Adipocyte (in vitro differentiated cells): ENCODE results near the gene KLHL25.

Experiments used
- DNase-seq: peaks from one replicate; pipeline ENCODE4 v3.0.0-alpha.2; 2015; ENCODE audit warnings: low read depth
- H3K27me3 ChIP-seq: replicated peaks from 2 replicates; pipeline ENCODE4 v1.7.0; 2013; ENCODE audit warnings: mild to moderate bottlenecking, low read length, moderate library complexity; ENCODE audit not compliant: control insufficient read depth, insufficient read depth
- H3K36me3 ChIP-seq: 2 replicates; pipeline ENCODE4 v1.7.0; 2013; ENCODE audit warnings: low read length, mild to moderate bottlenecking, moderate library complexity; ENCODE audit not compliant: control insufficient read depth, insufficient read depth, severe bottlenecking
- H3K4me1 ChIP-seq: 2 replicates; pipeline ENCODE4 v1.7.0; 2013; ENCODE audit warnings: mild to moderate bottlenecking, low read length, moderate library complexity; ENCODE audit not compliant: control insufficient read depth, insufficient read depth
- H3K4me3 ChIP-seq: 2 replicates; pipeline ENCODE4 v1.7.0; 2013; ENCODE audit warnings: mild to moderate bottlenecking, low read length, moderate library complexity
- H3K9ac ChIP-seq: 2 replicates; pipeline ENCODE4 v1.7.0; 2013; ENCODE audit warnings: mild to moderate bottlenecking, low read length, moderate library complexity
- H3K9me3 ChIP-seq: 2 replicates; pipeline ENCODE4 v1.7.0; 2013; ENCODE audit warnings: mild to moderate bottlenecking, low read length, moderate library complexity; ENCODE audit not compliant: control insufficient read depth

The KLHL25 gene

DNA sequence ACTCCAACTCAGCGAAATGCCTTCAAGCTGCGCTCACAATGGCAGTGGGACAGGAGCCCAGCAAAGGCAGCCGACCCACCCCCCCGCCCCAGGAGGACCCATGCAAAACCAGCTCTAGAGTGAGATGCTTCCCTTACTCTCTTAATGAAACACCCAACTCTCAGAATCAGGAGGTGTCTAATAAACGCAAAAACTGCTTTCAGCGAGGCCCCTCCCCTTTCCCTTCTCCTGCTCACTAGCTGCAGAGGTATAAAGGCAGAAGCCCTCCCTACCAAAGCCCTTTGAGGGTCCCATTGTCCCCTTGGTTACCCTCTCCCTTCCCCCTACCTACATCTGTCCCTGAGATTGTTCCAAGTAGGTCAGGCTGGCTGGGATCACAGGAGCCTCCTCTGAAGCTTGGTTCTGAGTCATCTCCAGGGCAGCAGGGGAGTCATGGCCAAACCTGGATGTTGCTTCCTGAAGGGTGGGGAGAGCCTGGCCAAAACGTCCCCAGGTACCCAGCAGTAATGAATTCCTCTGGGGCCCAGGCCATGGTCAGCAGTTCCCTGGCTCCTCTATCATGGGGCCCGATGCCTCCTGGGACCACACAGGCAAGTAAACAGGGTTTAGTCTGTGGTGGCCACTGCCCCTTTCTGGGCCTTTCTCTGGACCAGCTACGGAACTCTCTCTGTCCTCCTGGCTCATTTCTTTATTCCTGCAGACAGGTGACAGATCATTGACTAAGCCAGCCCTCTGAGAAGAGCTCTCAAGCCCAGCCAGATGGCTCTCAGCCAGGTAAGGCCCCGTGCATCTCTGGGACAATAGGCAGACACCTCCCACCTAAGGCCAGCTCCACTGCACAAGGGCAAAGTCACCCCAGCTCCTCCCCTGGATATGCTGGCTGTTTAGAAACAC is 8.6 kb downstream of the KLHL25 start:
- DNase-seq, result peak; percentile 51
- no peak overlapping the region for H3K4me3 ChIP-seq
- no peaks in the 10 kb centered on the region for H3K36me3 ChIP-seq
- H3K9me3 ChIP-seq, result no peaks in the 10 kb centered on the region
- peaks cover 16% of the 10 kb centered on the region for H3K4me1 ChIP-seq
- H3K9ac ChIP-seq, result no peak overlapping the region
- H3K27me3 ChIP-seq, result no peaks in the 10 kb centered on the region

DNA sequence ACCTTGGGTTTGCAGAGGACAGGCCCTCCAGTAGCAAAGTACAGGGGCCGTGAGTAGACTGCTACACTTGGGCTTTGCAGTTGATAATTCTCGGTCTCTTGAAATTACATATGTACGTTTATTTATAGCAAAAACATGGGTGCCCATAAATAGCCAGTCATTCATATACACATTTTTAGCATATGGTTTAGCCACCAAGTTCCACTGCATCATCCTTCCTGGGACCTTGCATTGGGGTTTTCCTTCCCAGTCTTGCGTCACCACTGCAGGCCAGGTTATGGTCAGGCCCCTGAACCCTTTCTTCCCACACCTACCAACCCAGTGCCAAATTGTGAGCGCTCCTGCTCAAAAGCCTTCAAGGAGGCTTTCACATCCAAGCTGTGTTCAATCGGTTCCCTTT is 12.7 kb downstream of the KLHL25 start:
- no peak overlapping the region for H3K4me3 ChIP-seq
- H3K4me1 ChIP-seq, result peaks cover 47% of the 10 kb centered on the region
- no peak for DNase-seq
- H3K27me3 ChIP-seq, result no peaks in the 10 kb centered on the region
- no peaks in the 10 kb centered on the region for H3K9me3 ChIP-seq
- H3K9ac ChIP-seq, result no peak overlapping the region
- H3K36me3 ChIP-seq, result no peaks in the 10 kb centered on the region

DNA sequence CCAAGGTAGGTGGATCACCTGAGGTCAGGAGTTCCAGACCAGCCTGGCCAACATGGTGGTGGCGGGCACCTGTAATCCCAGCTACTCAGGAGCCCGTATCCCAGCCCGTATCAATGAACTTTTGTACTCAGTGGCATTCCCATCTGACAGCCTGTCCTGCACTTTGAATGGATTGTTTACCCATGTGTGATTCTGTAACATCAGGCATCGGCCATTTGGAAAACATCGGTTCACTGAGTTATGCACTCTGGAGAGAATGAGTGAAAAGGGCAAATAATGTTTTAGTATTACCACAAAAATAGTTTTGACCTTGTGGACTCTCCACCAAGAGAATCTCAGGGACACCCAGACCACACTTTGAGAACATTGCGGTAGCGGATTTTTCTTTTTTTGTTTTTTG is 13.6 kb downstream of the KLHL25 start:
- H3K36me3 ChIP-seq, result no peaks in the 10 kb centered on the region
- DNase-seq, result no peak
- H3K27me3 ChIP-seq, result no peaks in the 10 kb centered on the region
- no peak overlapping the region for H3K9ac ChIP-seq
- H3K4me1 ChIP-seq, result peaks cover 43% of the 10 kb centered on the region
- H3K9me3 ChIP-seq, result no peaks in the 10 kb centered on the region
- no peak overlapping the region for H3K4me3 ChIP-seq

DNA sequence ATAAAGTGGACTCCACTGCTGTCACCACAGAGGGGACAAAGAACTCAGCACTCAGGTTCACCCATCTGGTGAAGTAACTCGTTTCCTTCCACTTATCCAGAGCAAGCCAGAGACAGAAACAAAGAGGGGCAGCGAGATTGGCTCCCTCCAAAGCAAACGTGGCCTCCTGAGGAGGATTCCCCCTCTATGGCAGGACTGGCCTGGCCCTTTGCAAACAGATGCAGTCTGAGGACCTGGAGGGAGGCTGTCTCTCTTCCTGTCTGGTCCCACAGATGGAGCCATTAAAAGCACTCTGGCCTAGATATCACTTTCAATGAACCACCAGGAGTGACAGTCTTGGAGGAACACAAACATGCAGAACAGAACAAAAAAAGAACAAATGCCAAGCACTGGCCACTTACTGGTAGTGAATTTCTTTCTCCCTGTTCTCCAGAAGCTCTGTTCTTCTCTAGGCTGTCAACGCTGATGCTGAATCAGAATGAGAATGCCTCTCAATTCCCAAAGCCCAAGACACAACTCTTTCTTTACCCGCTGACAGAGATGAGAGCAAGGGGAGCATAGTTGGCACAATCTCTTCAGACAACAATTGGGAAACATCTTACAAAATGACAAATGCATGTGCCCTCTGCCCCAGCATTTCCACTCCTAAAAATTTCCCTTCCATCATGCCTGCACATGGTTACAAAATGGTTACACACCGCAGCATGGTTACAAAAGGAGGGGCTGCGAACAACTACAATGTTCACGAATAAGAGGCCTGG is 14.3 kb downstream of the KLHL25 start:
- no peak for DNase-seq
- peak overlapping the region; percentile 78 for H3K4me3 ChIP-seq
- peaks cover 37% of the 10 kb centered on the region for H3K4me1 ChIP-seq
- no peaks in the 10 kb centered on the region for H3K27me3 ChIP-seq
- H3K9me3 ChIP-seq, result no peaks in the 10 kb centered on the region
- no peaks in the 10 kb centered on the region for H3K36me3 ChIP-seq
- H3K9ac ChIP-seq, result peak overlapping the region; percentile 85

DNA sequence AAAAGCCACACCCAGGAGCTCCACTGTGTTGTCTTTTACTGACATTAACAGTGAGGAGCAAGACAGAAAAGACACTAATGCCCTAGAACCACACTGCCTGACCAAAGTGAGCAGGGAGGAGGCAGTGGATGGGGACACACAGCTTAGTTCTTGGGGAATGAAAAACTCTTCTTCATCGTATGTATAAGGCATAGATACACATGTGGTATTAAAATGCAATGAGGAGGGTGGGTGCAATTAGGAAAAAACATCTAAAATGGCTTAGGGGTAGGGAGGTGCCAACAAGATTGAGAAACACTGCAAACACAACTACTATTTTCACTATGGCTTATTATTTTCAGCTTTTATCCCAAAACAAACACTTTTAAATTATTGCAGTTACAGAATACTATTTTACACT is 15.5 kb downstream of the KLHL25 start:
- DNase-seq, result no peak
- peak overlapping the region; percentile 78 for H3K4me3 ChIP-seq

DNA sequence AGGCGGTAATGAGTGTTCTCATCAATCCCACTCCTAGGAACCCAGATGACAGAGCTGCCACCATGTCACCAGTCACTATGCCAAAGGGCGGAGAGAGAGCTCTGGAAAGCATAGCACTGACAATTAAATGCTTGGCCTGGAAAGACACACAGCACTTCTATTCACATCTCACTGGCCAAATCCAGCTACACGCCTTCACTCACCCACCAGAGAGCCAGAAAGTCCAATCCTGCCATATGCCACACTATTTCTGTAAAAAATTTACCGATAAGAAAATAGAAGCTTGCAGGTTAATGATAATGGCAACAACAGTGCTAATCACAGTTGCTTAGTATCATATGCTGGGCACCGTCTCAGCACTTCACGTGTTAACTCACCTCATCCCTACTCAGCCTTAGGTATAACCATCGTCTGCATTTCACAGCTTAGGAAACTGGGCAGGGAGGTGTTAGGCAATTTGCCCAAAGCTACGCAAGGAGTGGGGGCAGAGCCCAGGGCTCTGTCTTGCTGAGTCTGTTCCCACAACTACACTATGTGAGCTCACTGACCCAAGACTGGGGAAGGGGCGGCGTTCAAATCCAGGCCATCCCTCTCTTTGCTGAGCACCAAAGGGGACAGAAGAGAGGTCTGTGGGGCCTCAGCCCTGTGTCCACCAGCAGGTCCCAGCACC is 16.5 kb downstream of the KLHL25 start:
- Histone ChIP-seq H3K9ac (peak overlapping the region; percentile 85), H3K9me3 (no peaks in the 10 kb centered on the region), H3K27me3 (no peaks in the 10 kb centered on the region), H3K36me3 (no peaks in the 10 kb centered on the region), H3K4me3 (peak overlapping the region; percentile 78), H3K4me1 (peaks cover 40% of the 10 kb centered on the region)
- DNase-seq, result no peak

More for the DNA sequence above, 15.5 kb downstream of the KLHL25 start:
- Histone ChIP-seq H3K9me3 (no peaks in the 10 kb centered on the region), H3K9ac (peak overlapping the region; percentile 85), H3K27me3 (no peaks in the 10 kb centered on the region), H3K36me3 (no peaks in the 10 kb centered on the region), H3K4me1 (peaks cover 40% of the 10 kb centered on the region)

DNA sequence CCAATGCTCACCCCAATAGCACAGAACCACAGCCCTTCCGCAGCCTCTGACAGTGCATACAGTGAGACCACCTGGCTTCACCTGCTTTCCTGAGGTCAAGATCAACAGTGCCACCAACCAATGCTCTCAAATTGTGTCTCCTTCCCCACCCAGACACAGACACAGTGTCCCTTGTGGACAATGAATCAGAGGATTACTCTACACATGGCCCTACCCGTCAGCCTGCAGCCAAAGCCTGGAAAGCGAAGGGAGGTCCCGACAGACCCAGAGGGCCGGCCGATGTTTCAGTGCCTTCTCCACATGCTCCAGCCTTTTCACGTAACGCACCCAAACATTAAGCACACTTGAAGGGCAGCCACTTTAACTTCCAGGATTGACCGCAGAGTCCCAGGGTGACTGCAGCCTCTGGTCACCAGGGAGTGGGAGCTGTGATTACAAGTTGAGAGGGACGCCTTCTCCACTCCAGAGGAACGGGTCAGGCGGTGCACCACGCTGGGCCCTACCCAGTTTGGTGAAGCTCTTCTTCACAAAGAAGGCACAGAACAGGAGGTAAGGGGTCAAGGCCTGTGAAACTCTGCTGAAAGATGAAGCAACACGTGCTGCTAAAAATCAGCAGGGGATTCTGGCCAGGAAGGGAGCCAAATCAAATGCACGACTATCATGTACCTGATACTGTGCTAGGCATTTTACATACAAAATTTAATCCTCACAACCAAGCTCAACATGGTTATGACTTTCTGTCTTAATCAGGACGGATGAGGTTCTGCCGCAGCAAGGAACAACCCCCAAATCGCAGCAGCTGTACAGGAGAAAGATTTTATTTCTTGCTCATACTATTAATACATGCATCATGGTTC is 17.2 kb downstream of the KLHL25 start:
- H3K9me3 ChIP-seq, result no peaks in the 10 kb centered on the region
- H3K9ac ChIP-seq, result peak overlapping the region; percentile 85
- H3K36me3 ChIP-seq, result no peaks in the 10 kb centered on the region
- peak overlapping the region; percentile 78 for H3K4me3 ChIP-seq
- peaks cover 44% of the 10 kb centered on the region for H3K4me1 ChIP-seq
- H3K27me3 ChIP-seq, result no peaks in the 10 kb centered on the region
- DNase-seq, result no peak

DNA sequence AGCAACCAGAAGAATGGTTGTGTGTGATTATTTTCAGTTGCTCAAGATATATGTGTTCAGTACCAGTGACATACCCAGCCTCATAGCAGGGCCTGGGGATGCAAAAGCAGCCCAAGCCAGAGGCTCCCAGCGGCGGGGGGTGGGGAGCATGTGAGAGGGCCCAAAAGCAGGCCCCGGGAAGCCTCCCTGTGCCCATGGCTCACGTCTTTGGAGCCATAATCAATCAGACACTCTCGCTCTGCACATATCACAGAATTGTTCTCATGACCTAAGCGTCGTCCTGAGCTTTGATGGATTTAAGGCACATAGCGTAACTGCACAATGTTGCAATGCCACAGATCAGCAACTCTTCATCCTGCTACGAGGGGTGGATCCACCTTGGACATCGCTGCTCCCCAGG is 20.8 kb downstream of the KLHL25 start:
- DNase-seq, result no peak
- no peaks in the 10 kb centered on the region for H3K9me3 ChIP-seq
- H3K4me1 ChIP-seq, result peaks cover 56% of the 10 kb centered on the region
- H3K9ac ChIP-seq, result no peak overlapping the region
- H3K4me3 ChIP-seq, result no peak overlapping the region
- H3K27me3 ChIP-seq, result no peaks in the 10 kb centered on the region
- peaks cover 6% of the 10 kb centered on the region for H3K36me3 ChIP-seq

DNA sequence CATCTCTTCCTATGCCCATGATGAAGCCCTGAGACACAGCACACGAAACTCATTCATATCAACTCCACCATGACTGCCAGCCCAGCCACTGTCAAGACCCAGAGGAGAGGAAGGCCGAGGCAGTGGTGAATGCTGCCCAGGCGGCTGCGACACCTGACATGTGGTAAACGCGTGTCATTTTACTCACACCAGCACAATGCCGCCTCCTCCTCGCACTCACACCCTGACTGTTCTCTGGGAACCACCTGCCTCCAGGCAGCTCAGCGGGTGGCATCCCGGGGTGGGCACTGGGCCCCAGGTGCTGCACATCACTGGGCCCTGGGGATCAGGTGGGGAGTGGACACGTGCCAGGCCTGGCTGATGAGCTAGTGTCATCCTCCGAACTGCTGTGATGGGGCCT is 21.5 kb downstream of the KLHL25 start:
- peaks cover 52% of the 10 kb centered on the region for H3K4me1 ChIP-seq
- no peaks in the 10 kb centered on the region for H3K9me3 ChIP-seq
- H3K27me3 ChIP-seq, result no peaks in the 10 kb centered on the region
- H3K4me3 ChIP-seq, result no peak overlapping the region
- no peak overlapping the region for H3K9ac ChIP-seq
- H3K36me3 ChIP-seq, result peaks cover 13% of the 10 kb centered on the region
- DNase-seq, result no peak

DNA sequence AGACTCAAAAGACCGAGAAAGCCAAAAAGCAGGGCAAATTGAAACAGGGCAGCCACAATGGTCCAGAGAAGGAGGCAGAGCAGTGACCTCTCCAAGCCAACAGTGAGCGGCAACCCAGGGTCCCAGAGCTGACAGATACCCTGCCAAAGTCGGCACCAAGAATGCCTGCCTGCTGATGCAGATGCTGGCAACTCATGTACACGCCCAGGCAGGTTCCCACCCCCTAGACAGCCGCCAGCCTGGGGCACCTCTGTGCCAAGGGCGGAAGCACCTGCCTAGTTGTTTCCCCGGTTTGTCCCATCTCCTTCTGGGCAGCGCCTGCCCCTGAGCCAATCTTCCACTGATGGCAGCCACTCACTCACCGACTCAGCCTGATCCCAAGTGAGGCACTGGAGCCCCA is 22.1 kb downstream of the KLHL25 start:
- H3K9ac ChIP-seq, result peak overlapping the region; percentile 50

More for the DNA sequence above, 22.1 kb downstream of the KLHL25 start:
- no peak for DNase-seq
- H3K27me3 ChIP-seq, result no peaks in the 10 kb centered on the region
- no peak overlapping the region for H3K4me3 ChIP-seq
- H3K9me3 ChIP-seq, result no peaks in the 10 kb centered on the region
- H3K4me1 ChIP-seq, result peaks cover 46% of the 10 kb centered on the region
- peaks cover 15% of the 10 kb centered on the region for H3K36me3 ChIP-seq
